Karpas-422 (cell line): ENCODE measurements around the gene VSIG4. TPM values are rescaled to one million over a fixed set of nuclear protein-coding genes. Genes with fewer than 3 reads are reported as not detected.

ENCODE experiments used
- DNase-seq: peaks from one replicate; pipeline ENCODE4 v3.0.0-alpha.2; 2015
- H2AFZ ChIP-seq: fragments of 200-600 bp; sonication (generic); 2 replicates; pipeline ENCODE4 v1.6.1; 2014; ENCODE audit warnings: antibody characterized with exemption, low read length, mixed read lengths
- H3K27ac ChIP-seq: fragments of 200-600 bp; sonication (generic); 2 replicates; pipeline ENCODE4 v1.5.1; 2014; ENCODE audit warnings: mild to moderate bottlenecking, low read length, moderate library complexity
- H3K27me3 ChIP-seq: fragments of 200-600 bp; sonication (generic); 2 replicates; pipeline ENCODE4 v1.6.1; 2014; ENCODE audit warnings: low read length, mixed read lengths
- H3K36me3 ChIP-seq: fragments of 200-600 bp; sonication (generic); 2 replicates; pipeline ENCODE4 v1.6.1; 2014; ENCODE audit warnings: low read length, mixed read lengths; ENCODE audit not compliant: insufficient read depth
- H3K4me1 ChIP-seq: fragments of 200-600 bp; sonication (generic); 2 replicates; pipeline ENCODE4 v1.6.1; 2014; ENCODE audit warnings: mild to moderate bottlenecking, low read length, mixed read lengths
- H3K4me2 ChIP-seq: fragments of 200-600 bp; sonication (generic); 2 replicates; pipeline ENCODE4 v1.6.1; 2014; ENCODE audit warnings: low read length, low read depth, mild to moderate bottlenecking; ENCODE audit not compliant: poor library complexity, severe bottlenecking
- H3K4me3 ChIP-seq: fragments of 200-600 bp; sonication (generic); 2 replicates; pipeline ENCODE4 v1.5.1; 2014; ENCODE audit warnings: mild to moderate bottlenecking, antibody characterized with exemption, low read length, mixed read lengths
- H3K79me2 ChIP-seq: fragments of 200-600 bp; sonication (generic); 2 replicates; pipeline ENCODE4 v1.6.1; 2014; ENCODE audit warnings: mild to moderate bottlenecking, low read length, mixed read lengths
- H3K9ac ChIP-seq: fragments of 200-600 bp; sonication (generic); 2 replicates; pipeline ENCODE4 v1.6.0; 2014; ENCODE audit warnings: low read length
- H3K9me2 ChIP-seq: fragments of 200-600 bp; sonication (generic), shearing (Covaris generic); replicated peaks from 2 replicates; pipeline ENCODE4 v1.6.0; 2014; ENCODE audit warnings: mild to moderate bottlenecking, low read length, moderate library complexity; ENCODE audit not compliant: insufficient read depth
- H3K9me3 ChIP-seq: fragments of 300-700, 200-600 bp; sonication (generic); 2 replicates; pipeline ENCODE4 v1.6.1; 2014; ENCODE audit warnings: low read length, mixed read lengths
- H4K20me1 ChIP-seq: fragments of 200-600 bp; sonication (generic); 2 replicates; pipeline ENCODE4 v1.6.1; 2014; ENCODE audit warnings: mild to moderate bottlenecking, antibody characterized with exemption, low read length, low read depth; ENCODE audit not compliant: insufficient read depth
- total RNA-seq: library from RNA; depleted of rRNA; stranded (reverse); fragments of >200 nt; shearing (Covaris generic); gene quantifications from 2 replicates; pipeline ENCODE4 v1.2.3, GENCODE V29; 2014; ENCODE audit warnings: low replicate concordance

The VSIG4 gene
- total RNA-seq, 1 experiment from 2014 or later: not detected

- H3K4me1 ChIP-seq: no peaks in the 10 kb centered on the region
- no peak overlapping the region for H3K4me3 ChIP-seq
- no peaks in the 10 kb centered on the region for H3K36me3 ChIP-seq
- no peak overlapping the region for H3K27ac ChIP-seq
- DNase-seq: no peak
- H3K9me2 ChIP-seq: no peaks in the 10 kb centered on the region
- H3K9me3 ChIP-seq: no peaks in the 10 kb centered on the region
- H3K4me2 ChIP-seq: no peak overlapping the region
- H2AFZ ChIP-seq: no peak overlapping the region
- H3K9ac ChIP-seq: no peak overlapping the region
- no peaks in the 10 kb centered on the region for H3K79me2 ChIP-seq
- no peaks in the 10 kb centered on the region for H4K20me1 ChIP-seq
- H3K27me3 ChIP-seq: no peaks in the 10 kb centered on the region
Measured at GRCh38 chrX:66000628-66001272, 39.1 kb downstream of the VSIG4 start.

GRCh38 chrX:66000178-66000577 is 39.7 kb downstream of the VSIG4 start:
- H3K4me1 ChIP-seq: no peaks in the 10 kb centered on the region
- H3K79me2 ChIP-seq: no peaks in the 10 kb centered on the region
- H3K9me3 ChIP-seq: no peaks in the 10 kb centered on the region
- no peak overlapping the region for H3K4me2 ChIP-seq
- no peaks in the 10 kb centered on the region for H3K27me3 ChIP-seq
- no peak overlapping the region for H2AFZ ChIP-seq
- no peaks in the 10 kb centered on the region for H3K9me2 ChIP-seq
- H3K4me3 ChIP-seq: no peak overlapping the region
- no peaks in the 10 kb centered on the region for H3K36me3 ChIP-seq
- H3K27ac ChIP-seq: no peak overlapping the region
- H3K9ac ChIP-seq: no peak overlapping the region
- no peaks in the 10 kb centered on the region for H4K20me1 ChIP-seq
- DNase-seq: no peak

DNA sequence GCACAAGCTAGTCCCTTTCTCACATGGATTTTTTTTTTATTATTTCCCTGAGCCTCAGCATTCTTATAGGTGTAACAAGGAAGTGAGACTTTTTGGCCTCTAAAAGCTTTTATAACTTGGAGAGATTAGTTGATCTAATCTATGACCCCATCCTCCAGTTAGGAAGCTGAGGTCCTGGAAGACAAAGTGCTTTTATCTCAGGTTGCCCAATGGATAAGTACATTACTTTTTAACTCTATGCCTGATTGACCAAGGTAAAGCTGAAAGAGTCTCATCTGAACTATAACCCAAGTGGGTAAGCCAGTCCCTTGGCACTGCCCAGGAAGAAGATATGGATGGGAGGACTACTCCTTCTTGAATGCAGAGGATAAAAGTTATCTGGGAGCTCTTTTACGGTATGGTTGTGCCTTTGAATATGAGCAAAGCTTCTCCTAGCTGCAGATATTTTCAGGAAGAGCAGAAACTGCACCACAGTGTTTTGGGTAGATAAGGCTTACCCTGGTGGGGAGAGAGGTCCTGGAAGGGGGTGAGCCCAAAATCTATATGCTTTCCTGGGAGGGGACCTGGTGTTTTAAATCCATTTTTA is 40.2 kb downstream of the VSIG4 start:
- DNase-seq: no peak
- no peak overlapping the region for H3K27ac ChIP-seq
- H3K4me3 ChIP-seq: no peak overlapping the region
- H3K4me2 ChIP-seq: no peak overlapping the region
- H4K20me1 ChIP-seq: no peaks in the 10 kb centered on the region
- H3K36me3 ChIP-seq: no peaks in the 10 kb centered on the region
- no peak overlapping the region for H2AFZ ChIP-seq
- no peaks in the 10 kb centered on the region for H3K27me3 ChIP-seq
- no peaks in the 10 kb centered on the region for H3K9me3 ChIP-seq
- no peaks in the 10 kb centered on the region for H3K79me2 ChIP-seq
- no peak overlapping the region for H3K9ac ChIP-seq
- H3K4me1 ChIP-seq: no peaks in the 10 kb centered on the region
- H3K9me2 ChIP-seq: no peaks in the 10 kb centered on the region

DNA sequence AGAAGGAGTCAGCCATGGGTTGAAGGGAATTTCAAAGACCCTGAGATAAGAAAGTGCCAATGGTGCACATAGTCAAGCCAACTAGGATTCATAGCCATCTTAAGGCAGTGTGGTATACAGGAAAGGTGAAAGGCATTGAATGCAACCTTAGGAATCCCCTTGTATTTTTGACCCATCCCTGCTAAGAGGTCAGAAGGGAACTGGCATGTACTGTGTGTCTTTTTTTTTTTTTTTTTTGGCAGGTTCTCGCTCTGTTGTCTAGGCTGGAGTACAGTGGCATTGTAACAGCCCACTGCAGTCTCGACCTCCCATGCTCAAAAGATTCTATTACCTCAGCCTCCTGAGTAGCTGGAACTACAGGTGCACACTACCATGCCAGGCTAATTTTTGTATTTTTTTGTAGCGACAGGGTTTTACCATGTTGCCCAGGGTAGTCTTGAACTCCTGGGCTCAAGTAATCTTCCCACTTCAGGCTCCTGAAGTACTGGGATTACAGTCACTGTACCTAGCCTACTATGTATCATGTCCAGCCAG is 40.8 kb downstream of the VSIG4 start:
- no peaks in the 10 kb centered on the region for H3K27me3 ChIP-seq
- DNase-seq: no peak

DNA sequence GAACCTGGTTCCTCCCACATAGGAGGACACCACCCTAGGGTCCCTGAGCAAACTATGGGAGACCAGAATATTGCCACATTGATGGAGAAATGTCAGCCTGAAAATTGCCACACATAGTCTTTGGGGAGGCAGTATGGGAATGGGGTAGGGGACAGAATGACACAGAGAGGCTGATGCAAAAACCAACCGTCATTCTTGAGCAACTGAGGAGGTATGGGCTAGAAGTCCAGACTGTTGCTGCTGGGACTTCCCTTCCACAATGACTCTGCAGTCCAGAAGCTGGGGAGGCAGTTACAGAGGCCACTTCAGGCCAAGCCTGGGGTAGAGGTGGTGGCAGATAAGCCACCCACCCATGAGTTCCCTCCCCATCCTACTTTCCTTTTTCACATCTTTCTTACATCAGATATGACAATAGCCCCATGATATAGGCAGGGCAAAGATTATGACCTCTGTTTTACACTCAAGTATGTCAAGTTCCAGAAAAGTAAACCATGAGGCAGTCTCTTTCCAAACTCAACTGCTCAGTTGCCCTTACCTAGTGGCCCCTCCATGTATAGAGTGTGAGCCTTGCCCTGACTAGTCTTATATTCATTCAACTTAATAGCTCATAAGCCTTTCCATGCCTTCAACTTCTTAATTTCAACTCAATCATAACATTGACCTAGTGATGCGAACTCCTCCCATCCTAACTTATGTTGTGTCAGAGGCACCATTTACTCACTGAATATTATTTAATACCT is 41.7 kb downstream of the VSIG4 start:
- H4K20me1 ChIP-seq: no peaks in the 10 kb centered on the region
- no peaks in the 10 kb centered on the region for H3K36me3 ChIP-seq
- H3K9ac ChIP-seq: no peak overlapping the region
- H3K27ac ChIP-seq: no peak overlapping the region
- H3K79me2 ChIP-seq: no peaks in the 10 kb centered on the region
- H2AFZ ChIP-seq: no peak overlapping the region
- H3K9me2 ChIP-seq: no peaks in the 10 kb centered on the region
- H3K4me1 ChIP-seq: no peaks in the 10 kb centered on the region
- no peak overlapping the region for H3K4me2 ChIP-seq
- H3K9me3 ChIP-seq: no peaks in the 10 kb centered on the region
- no peak for DNase-seq
- H3K4me3 ChIP-seq: no peak overlapping the region
- no peaks in the 10 kb centered on the region for H3K27me3 ChIP-seq

More for the DNA sequence above, 40.8 kb downstream of the VSIG4 start:
- Histone ChIP-seq H3K4me1 (no peaks in the 10 kb centered on the region), H4K20me1 (no peaks in the 10 kb centered on the region), H3K9me2 (no peaks in the 10 kb centered on the region), H3K79me2 (no peaks in the 10 kb centered on the region), H3K9me3 (no peaks in the 10 kb centered on the region), H3K27ac (no peak overlapping the region), H3K9ac (no peak overlapping the region), H3K4me2 (no peak overlapping the region), H3K4me3 (no peak overlapping the region), H3K36me3 (no peaks in the 10 kb centered on the region), H2AFZ (no peak overlapping the region)

DNA sequence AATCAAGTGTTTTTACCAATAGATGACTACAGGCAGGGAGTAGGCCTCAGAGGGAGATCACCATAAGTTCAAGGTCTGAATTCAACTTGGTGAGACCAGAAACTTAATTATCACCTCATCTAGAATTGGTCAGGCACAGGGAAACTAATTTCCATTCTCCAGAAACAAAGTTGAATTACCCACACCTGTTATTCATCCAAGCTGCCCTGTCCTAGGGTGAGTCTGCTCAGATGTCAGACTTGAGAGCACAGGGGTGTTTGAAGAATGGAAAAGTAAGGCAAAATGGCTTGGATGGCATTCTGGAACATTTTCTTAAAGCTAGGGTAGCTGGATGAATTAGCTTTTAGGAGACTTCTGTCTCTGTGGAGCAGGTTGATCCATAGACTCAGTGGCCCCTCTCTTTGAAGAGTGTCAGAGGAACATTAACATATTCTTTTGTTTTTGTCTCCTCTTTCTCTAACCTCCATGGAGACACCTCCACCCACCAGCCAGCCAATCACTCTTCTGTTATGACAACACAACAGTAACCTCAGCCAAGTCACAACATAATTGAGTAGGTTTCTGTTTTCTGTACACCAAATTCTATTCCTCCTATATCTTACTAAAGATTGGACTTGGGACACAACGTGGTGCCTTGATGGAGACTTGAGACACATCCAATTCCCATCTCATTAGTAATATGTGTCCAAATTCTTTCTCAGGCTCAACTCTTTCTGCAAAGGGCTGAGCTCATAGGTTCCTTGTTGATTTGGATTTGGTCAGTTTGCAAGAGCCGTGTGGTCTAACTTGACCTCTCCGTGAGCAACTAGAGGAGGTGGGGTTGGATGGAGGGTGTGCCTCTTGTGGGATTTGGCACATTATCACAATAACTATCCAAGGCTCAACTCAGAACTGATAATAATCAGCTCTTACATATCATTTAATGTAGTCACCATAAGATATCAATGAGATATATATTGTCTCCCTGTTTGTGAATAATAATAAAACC is 45.1 kb downstream of the VSIG4 start:
- Histone ChIP-seq H3K79me2 (no peaks in the 10 kb centered on the region), H3K9me3 (no peaks in the 10 kb centered on the region), H3K36me3 (no peaks in the 10 kb centered on the region), H3K27me3 (no peaks in the 10 kb centered on the region), H3K4me1 (no peaks in the 10 kb centered on the region), H3K9ac (no peak overlapping the region), H3K9me2 (no peaks in the 10 kb centered on the region), H3K4me3 (no peak overlapping the region), H3K27ac (no peak overlapping the region), H3K4me2 (no peak overlapping the region), H4K20me1 (no peaks in the 10 kb centered on the region), H2AFZ (no peak overlapping the region)
- no peak for DNase-seq

DNA sequence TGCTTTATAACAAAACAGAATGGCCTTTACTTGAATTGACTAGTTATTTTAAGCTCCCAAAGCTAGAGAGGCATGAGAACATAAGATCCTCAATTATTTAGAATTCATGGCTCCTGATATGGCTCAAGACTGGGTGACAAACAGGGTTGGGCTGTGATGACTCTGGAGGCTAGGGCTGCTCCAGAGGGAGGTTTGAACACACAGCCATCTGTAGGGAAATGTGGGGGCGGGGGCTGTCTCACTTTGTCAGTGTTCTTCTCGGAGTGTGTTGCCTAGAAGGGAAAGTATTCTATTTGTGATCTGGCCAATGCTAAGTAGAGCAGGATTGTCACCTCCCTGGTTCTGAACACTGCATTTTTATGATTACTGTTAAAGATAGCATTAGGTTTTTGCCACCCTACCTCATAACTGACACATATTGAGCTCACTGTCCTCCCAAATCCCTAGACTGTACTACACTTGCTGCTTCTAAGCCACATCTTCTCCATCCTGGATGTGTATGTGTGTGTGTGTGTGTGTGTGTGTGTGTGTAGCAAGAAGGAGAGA is 45.9 kb downstream of the VSIG4 start:
- Histone ChIP-seq H3K4me1 (no peaks in the 10 kb centered on the region), H3K9me2 (no peaks in the 10 kb centered on the region), H3K27ac (no peak overlapping the region), H3K4me2 (no peak overlapping the region), H2AFZ (no peak overlapping the region), H3K9ac (no peak overlapping the region), H4K20me1 (no peaks in the 10 kb centered on the region), H3K79me2 (no peaks in the 10 kb centered on the region), H3K36me3 (no peaks in the 10 kb centered on the region), H3K9me3 (no peaks in the 10 kb centered on the region), H3K27me3 (no peaks in the 10 kb centered on the region), H3K4me3 (no peak overlapping the region)
- no peak for DNase-seq
